ENCODE results near the gene APBA2.
"Not testable (repeated sequence)": the region's sequence is repeated elsewhere in the genome, so short reads cannot be mapped to it uniquely, and the experiment has no call there.

Gene APBA2

GRCh38 chr15:29016518-29016917 is 130.7 kb downstream of the APBA2 start:
- no peak overlapping the region for H3K4me3 ChIP-seq (ENCODE audit: low read depth, low read length)
- no peak for DNase-seq (ENCODE audit: low read depth)
- TF ChIP-seq, protein P1, sequence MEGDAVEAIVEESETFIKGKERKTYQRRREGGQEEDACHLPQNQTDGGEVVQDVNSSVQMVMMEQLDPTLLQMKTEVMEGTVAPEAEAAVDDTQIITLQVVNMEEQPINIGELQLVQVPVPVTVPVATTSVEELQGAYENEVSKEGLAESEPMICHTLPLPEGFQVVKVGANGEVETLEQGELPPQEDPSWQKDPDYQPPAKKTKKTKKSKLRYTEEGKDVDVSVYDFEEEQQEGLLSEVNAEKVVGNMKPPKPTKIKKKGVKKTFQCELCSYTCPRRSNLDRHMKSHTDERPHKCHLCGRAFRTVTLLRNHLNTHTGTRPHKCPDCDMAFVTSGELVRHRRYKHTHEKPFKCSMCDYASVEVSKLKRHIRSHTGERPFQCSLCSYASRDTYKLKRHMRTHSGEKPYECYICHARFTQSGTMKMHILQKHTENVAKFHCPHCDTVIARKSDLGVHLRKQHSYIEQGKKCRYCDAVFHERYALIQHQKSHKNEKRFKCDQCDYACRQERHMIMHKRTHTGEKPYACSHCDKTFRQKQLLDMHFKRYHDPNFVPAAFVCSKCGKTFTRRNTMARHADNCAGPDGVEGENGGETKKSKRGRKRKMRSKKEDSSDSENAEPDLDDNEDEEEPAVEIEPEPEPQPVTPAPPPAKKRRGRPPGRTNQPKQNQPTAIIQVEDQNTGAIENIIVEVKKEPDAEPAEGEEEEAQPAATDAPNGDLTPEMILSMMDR (IDR thresholded peaks at IDR 0.05; ENCODE audit: low read depth, low read length, missing control alignments), result no peak

GRCh38 chr15:29018120-29018805 is 132.5 kb downstream of the APBA2 start:
- no peak for DNase-seq (ENCODE audit: low read depth)
- TF ChIP-seq, protein P1 (IDR thresholded peaks at IDR 0.05; ENCODE audit: low read depth, low read length, missing control alignments), result no peak
- H3K4me3 ChIP-seq (ENCODE audit: low read depth, low read length), result no peak overlapping the region

GRCh38 chr15:29018995-29019976 is 133.5 kb downstream of the APBA2 start:
- H3K4me3 ChIP-seq (ENCODE audit: low read depth, low read length), result no peak overlapping the region
- TF ChIP-seq, protein P1 (IDR thresholded peaks at IDR 0.05; ENCODE audit: low read depth, low read length, missing control alignments), result no peak
- DNase-seq (ENCODE audit: low read depth), result no peak

DNA sequence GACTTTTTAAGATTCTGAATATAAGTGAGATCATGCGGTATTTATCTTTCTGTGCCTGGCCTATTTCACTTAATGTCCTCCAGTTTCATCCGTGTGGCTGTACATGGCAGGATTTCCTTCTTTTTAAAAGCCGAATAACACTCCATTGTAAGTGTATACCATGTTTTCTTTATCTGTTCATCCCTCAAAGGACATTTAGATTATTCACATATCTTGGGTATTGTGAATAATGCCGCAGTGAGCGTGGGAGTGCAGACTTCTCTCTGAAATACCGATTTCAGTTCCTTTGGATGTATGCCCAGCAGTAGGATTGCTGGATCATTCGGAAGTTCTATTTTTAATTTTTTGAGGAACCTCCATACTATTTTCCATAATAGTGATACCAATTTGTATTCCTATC is 136.1 kb downstream of the APBA2 start:
- no peak overlapping the region for H3K4me3 ChIP-seq (ENCODE audit: low read depth, low read length)
- TF ChIP-seq, protein P1 (IDR thresholded peaks at IDR 0.05; ENCODE audit: low read depth, low read length, missing control alignments), result no peak
- no peak for DNase-seq (ENCODE audit: low read depth)

DNA sequence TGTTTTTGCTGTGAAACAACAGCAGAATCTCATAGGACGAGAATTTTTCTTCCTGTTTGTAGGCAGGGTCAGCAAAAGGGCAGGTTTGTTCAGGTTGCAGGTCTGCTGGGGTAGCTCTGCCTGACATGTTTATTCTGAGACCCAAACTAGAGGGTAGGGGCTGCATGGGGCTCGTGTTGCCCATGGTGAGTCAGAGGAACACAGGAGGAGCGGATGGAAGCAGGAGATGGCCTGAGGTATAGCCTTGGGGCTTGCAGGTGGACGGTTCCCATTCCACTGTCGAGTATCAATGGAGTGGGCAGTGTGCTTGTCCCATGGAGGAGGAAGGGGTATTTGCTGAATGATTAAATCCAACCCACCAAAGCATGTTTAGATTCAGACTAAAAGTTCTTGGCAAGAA is 138.9 kb downstream of the APBA2 start:
- no peak for DNase-seq (ENCODE audit: low read depth)
- TF ChIP-seq, protein P1 (IDR thresholded peaks at IDR 0.05; ENCODE audit: low read depth, low read length, missing control alignments), result no peak
- no peak overlapping the region for H3K4me3 ChIP-seq (ENCODE audit: low read depth, low read length)

DNA sequence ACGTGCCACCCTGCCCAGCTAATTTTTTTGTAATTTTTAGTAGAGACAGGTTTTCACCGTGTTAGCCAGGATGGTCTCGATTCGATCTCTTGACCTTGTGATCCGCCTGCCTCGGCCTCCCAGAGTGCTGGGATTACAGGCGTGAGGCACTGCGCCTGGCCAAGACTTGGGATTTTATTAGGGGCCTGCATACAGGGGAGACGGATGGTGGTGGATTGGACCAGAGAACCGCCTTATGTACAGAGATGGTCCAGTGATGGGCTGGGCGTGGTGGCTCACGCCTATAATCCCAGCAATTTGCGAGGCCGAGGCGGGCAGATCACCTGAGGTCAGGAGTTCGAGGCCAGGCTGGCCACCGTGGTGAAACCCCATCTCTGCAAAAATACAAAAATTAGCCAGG is 139.6 kb downstream of the APBA2 start:
- not testable (repeated sequence) for H3K4me3 ChIP-seq (ENCODE audit: low read depth, low read length); DNase-seq (ENCODE audit: low read depth)

DNA sequence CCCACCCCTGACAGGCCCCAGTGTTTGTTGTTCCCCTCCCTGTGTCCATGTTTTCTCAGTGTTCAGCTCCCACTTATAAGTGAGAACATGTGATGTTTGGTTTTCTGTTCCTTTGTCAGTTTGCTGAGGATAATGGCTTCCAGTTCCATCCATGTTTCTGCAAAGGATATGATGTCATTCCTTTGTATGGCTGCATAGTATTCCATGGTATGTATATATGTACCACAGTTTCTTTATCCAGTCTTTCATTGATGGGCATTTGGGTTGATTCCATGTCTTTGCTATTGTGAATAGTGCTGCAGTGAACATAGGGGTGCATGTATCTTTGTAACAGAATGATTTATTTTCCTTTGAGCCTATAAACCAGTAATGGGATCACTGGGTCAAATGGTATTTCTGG is 142.4 kb downstream of the APBA2 start:
- DNase-seq (ENCODE audit: low read depth); H3K4me3 ChIP-seq (ENCODE audit: low read depth, low read length): not testable (repeated sequence)
